Body of pancreas (tissue), 4 donors: ENCODE data around the gene BABAM1.

ENCODE experiments used
- CTCF ChIP-seq, 7 experiments: fragments of 450-650 bp in 4 of 7; fragments of 200-600 bp in 3 of 7; sonication (generic) in 3 of 7; IDR thresholded peaks; one replicate each; pipeline ENCODE4 v1.5.1; 2016 to 2019; ENCODE audit warnings: antibody characterized with exemption in 7 of 7
- POLR2A ChIP-seq, 3 donors: fragments of 450-650 bp; IDR thresholded peaks; one replicate each; pipeline ENCODE4 v1.6.1; 2016; ENCODE audit warnings: antibody characterized with exemption in 3 of 3, mild to moderate bottlenecking in 2 of 3

- no peak for TF ChIP-seq CTCF (IDR thresholded peaks at IDR 0.05)
- TF ChIP-seq POLR2A (IDR thresholded peaks at IDR 0.05) = no peak
These were observed 27.0 kb downstream of the BABAM1 start for GRCh38 chr19:17294051-17294891.
